ENCODE data around the gene MEFV.

Gene MEFV
- total RNA-seq, result 0 to 0.88 (median 0.06) reads per million in 9 experiments

GRCh38 chr16:3256146-3256865 lies at the start of gene MEFV:
Gene MEFV, minus strand, starts transcription at chr16:3256633. Its CDS starts 46 bp downstream, at chr16:3256587.
- no peaks in the 10 kb centered on the region for H3K36me3 Mint-ChIP-seq (ENCODE audit: insufficient read depth)
- H3K4me1 Mint-ChIP-seq (ENCODE audit: low read depth in 2 of 2), result no peaks in the 10 kb centered on the region
- DNase-seq (no peak), ATAC-seq (replicated peaks) (no peak)
- H3K4me3 Mint-ChIP-seq, result peak within 1 kb of the TSS in 1 of 2 donors; percentile 54
- peaks cover 5 to 29% of the 10 kb centered on the region in 2 donors for H3K27me3 Mint-ChIP-seq
- H3K9me3 Mint-ChIP-seq, result no peaks in the 10 kb centered on the region
- no peak within 1 kb of the TSS for H3K27ac Mint-ChIP-seq

GRCh38 chr16:3306078-3306477 lies 49.6 kb upstream of the MEFV start:
- no peak for DNase-seq
- H3K36me3 Mint-ChIP-seq (ENCODE audit: insufficient read depth), result peaks cover 36% of the 10 kb centered on the region
- H3K27ac Mint-ChIP-seq, result peak overlapping the region; percentile 77 to 88
- no peaks in the 10 kb centered on the region for H3K27me3 Mint-ChIP-seq
- H3K4me3 Mint-ChIP-seq, result peak overlapping the region; percentile 75 to 80
- H3K9me3 Mint-ChIP-seq, result peaks cover 5 to 17% of the 10 kb centered on the region in 2 donors
- H3K4me1 Mint-ChIP-seq (ENCODE audit: low read depth in 2 of 2), result peaks cover 6 to 11% of the 10 kb centered on the region in 2 donors
- no peak for ATAC-seq (replicated peaks)

GRCh38 chr16:3305109-3306068 lies 49.0 kb upstream of the MEFV start, which contains the start of the genes TIGD7 and ZNF75A:
Gene TIGD7, minus strand, starts transcription at chr16:3305430. Its CDS starts 4,816 bp downstream, at chr16:3300614.
Gene ZNF75A, plus strand, starts transcription at chr16:3305497. Its CDS starts 2,932 bp downstream, at chr16:3308429.
- Mint-ChIP-seq H3K4me3 (peak within 1 kb of the TSS; percentile 75 to 80), H3K9me3 (peaks cover 5 to 21% of the 10 kb centered on the region in 2 donors), H3K36me3 (ENCODE audit: insufficient read depth) (peaks cover 36% of the 10 kb centered on the region), H3K4me1 (ENCODE audit: low read depth in 2 of 2) (peaks cover 6 to 11% of the 10 kb centered on the region in 2 donors), H3K27ac (peak within 1 kb of the TSS; percentile 77 to 88), H3K27me3 (no peaks in the 10 kb centered on the region)
- ATAC-seq (replicated peaks), result peak; percentile 94
- peak; percentile 70 to 77 (median 72) for DNase-seq

- peaks cover 6 to 11% of the 10 kb centered on the region in 2 donors for H3K4me1 Mint-ChIP-seq (ENCODE audit: low read depth in 2 of 2)
- no peak for ATAC-seq (replicated peaks)
- no peaks in the 10 kb centered on the region for H3K27me3 Mint-ChIP-seq
- no peak for DNase-seq
- peaks cover 36% of the 10 kb centered on the region for H3K36me3 Mint-ChIP-seq (ENCODE audit: insufficient read depth)
- peak overlapping the region; percentile 75 to 80 for H3K4me3 Mint-ChIP-seq
- peaks cover 6 to 25% of the 10 kb centered on the region in 2 donors for H3K9me3 Mint-ChIP-seq
- H3K27ac Mint-ChIP-seq, result peak overlapping the region; percentile 77 to 88
Observed at GRCh38 chr16:3304370-3304769, 47.9 kb upstream of the MEFV start.

GRCh38 chr16:3295783-3296182 lies 39.4 kb upstream of the MEFV start:
- Mint-ChIP-seq H3K9me3 (peaks cover 7 to 20% of the 10 kb centered on the region in 2 donors), H3K36me3 (ENCODE audit: insufficient read depth) (peaks cover 16% of the 10 kb centered on the region), H3K27me3 (no peaks in the 10 kb centered on the region), H3K4me1 (ENCODE audit: low read depth in 2 of 2) (peaks cover 0 to 10% of the 10 kb centered on the region in 2 donors), H3K4me3 (no peak overlapping the region), H3K27ac (no peak overlapping the region)
- ATAC-seq (replicated peaks) (no peak), DNase-seq (no peak)

GRCh38 chr16:3295209-3295608 lies 38.8 kb upstream of the MEFV start:
- no peak overlapping the region for H3K27ac Mint-ChIP-seq
- DNase-seq, result no peak
- H3K9me3 Mint-ChIP-seq, result peaks cover 7 to 16% of the 10 kb centered on the region in 2 donors
- no peak overlapping the region for H3K4me3 Mint-ChIP-seq
- no peak for ATAC-seq (replicated peaks)
- no peaks in the 10 kb centered on the region for H3K27me3 Mint-ChIP-seq
- peaks cover 20% of the 10 kb centered on the region for H3K36me3 Mint-ChIP-seq (ENCODE audit: insufficient read depth)
- H3K4me1 Mint-ChIP-seq (ENCODE audit: low read depth in 2 of 2), result peaks cover 0 to 10% of the 10 kb centered on the region in 2 donors

GRCh38 chr16:3292604-3293003 lies 36.2 kb upstream of the MEFV start:
- Mint-ChIP-seq H3K36me3 (ENCODE audit: insufficient read depth) (peaks cover 44% of the 10 kb centered on the region), H3K9me3 (peaks cover 5 to 14% of the 10 kb centered on the region in 2 donors), H3K27ac (no peak overlapping the region), H3K27me3 (no peaks in the 10 kb centered on the region), H3K4me3 (no peak overlapping the region), H3K4me1 (ENCODE audit: low read depth in 2 of 2) (peaks cover 0 to 10% of the 10 kb centered on the region in 2 donors)
- ATAC-seq (replicated peaks) (no peak), DNase-seq (no peak)

GRCh38 chr16:3289998-3290673 lies 33.7 kb upstream of the MEFV start:
- DNase-seq (no peak), ATAC-seq (replicated peaks) (no peak)
- Mint-ChIP-seq H3K27me3 (no peaks in the 10 kb centered on the region), H3K4me1 (ENCODE audit: low read depth in 2 of 2) (peaks cover 2 to 14% of the 10 kb centered on the region in 2 donors), H3K4me3 (no peak overlapping the region), H3K9me3 (peaks cover 0 to 14% of the 10 kb centered on the region in 2 donors), H3K36me3 (ENCODE audit: insufficient read depth) (peaks cover 59% of the 10 kb centered on the region), H3K27ac (no peak overlapping the region)

- DNase-seq (no peak), ATAC-seq (replicated peaks) (no peak)
- no peaks in the 10 kb centered on the region for H3K9me3 Mint-ChIP-seq
- H3K4me3 Mint-ChIP-seq, result peak overlapping the region; percentile 86 to 89
- peaks cover 49% of the 10 kb centered on the region for H3K36me3 Mint-ChIP-seq (ENCODE audit: insufficient read depth)
- H3K27ac Mint-ChIP-seq, result peak overlapping the region in 1 of 2 donors; percentile 94
- H3K4me1 Mint-ChIP-seq (ENCODE audit: low read depth in 2 of 2), result peaks cover 21 to 31% of the 10 kb centered on the region in 2 donors
- H3K27me3 Mint-ChIP-seq, result no peaks in the 10 kb centered on the region
Observed at GRCh38 chr16:3285131-3285530, 28.7 kb upstream of the MEFV start.

- Mint-ChIP-seq H3K4me3 (peak overlapping the region; percentile 86 to 89), H3K4me1 (ENCODE audit: low read depth in 2 of 2) (peaks cover 21 to 31% of the 10 kb centered on the region in 2 donors), H3K36me3 (ENCODE audit: insufficient read depth) (peaks cover 38% of the 10 kb centered on the region), H3K27me3 (no peaks in the 10 kb centered on the region), H3K9me3 (no peaks in the 10 kb centered on the region), H3K27ac (peak overlapping the region; percentile 91 to 94)
- DNase-seq (no peak), ATAC-seq (replicated peaks) (no peak)
Observed at GRCh38 chr16:3283543-3284447, 27.4 kb upstream of the MEFV start.

- peak within 1 kb of the TSS; percentile 86 to 89 for H3K4me3 Mint-ChIP-seq
- H3K36me3 Mint-ChIP-seq (ENCODE audit: insufficient read depth), result peaks cover 29% of the 10 kb centered on the region
- DNase-seq, result peak; percentile 87 to 88 (median 88)
- peak; percentile 84 for ATAC-seq (replicated peaks)
- H3K27me3 Mint-ChIP-seq, result no peaks in the 10 kb centered on the region
- H3K27ac Mint-ChIP-seq, result peak within 1 kb of the TSS; percentile 91 to 94
- H3K4me1 Mint-ChIP-seq (ENCODE audit: low read depth in 2 of 2), result peaks cover 21 to 31% of the 10 kb centered on the region in 2 donors
- no peaks in the 10 kb centered on the region for H3K9me3 Mint-ChIP-seq
Observed at GRCh38 chr16:3282730-3283542, 26.5 kb upstream of the MEFV start, which contains the start of gene ZNF263. Gene ZNF263, plus strand, starts transcription at chr16:3283491. Its CDS starts 328 bp downstream, at chr16:3283819.
